Measurements from ENCODE around the gene PRDX3. TPM values are rescaled to one million over a fixed set of nuclear protein-coding genes. Genes with fewer than 3 reads are reported as not detected.

PRDX3 gene
- total RNA-seq, 1 experiment from 2014 or later: 167 TPM

GRCh38 chr10:119165171-119166117 lies 13.2 kb downstream of the PRDX3 start, which contains the start of gene SFXN4 (continued):
- peak; percentile 21; the same call in 1 of the 2 replicates for TF ChIP-seq TEAD4 (CRISPR knock-in tag; IDR thresholded peaks at IDR 0.05)
- peak; percentile 65; the same call in 1 of the 2 replicates for TF ChIP-seq E2F4 (CRISPR knock-in tag; IDR thresholded peaks at IDR 0.05; ENCODE audit: borderline replicate concordance, low read depth)
- TF ChIP-seq FOXP1 (CRISPR knock-in tag; IDR thresholded peaks at IDR 0.05; ENCODE audit: borderline replicate concordance): peak; percentile 86
- peak; percentile 79 for TF ChIP-seq USF1 (CRISPR knock-in tag; IDR thresholded peaks at IDR 0.05)
- TF ChIP-seq CBFB (CRISPR knock-in tag; IDR thresholded peaks at IDR 0.05; ENCODE audit: low read depth): no peak
- TF ChIP-seq, protein P1, sequence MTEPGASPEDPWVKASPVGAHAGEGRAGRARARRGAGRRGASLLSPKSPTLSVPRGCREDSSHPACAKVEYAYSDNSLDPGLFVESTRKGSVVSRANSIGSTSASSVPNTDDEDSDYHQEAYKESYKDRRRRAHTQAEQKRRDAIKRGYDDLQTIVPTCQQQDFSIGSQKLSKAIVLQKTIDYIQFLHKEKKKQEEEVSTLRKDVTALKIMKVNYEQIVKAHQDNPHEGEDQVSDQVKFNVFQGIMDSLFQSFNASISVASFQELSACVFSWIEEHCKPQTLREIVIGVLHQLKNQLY (CRISPR knock-in tag; IDR thresholded peaks at IDR 0.05): no peak
- TF ChIP-seq RELA (CRISPR knock-in tag; IDR thresholded peaks at IDR 0.05; ENCODE audit: borderline replicate concordance): no peak
- peak; percentile 80 for TF ChIP-seq SP1 (CRISPR knock-in tag; conservative IDR thresholded peaks at IDR 0.05)
- TF ChIP-seq, protein P2, sequence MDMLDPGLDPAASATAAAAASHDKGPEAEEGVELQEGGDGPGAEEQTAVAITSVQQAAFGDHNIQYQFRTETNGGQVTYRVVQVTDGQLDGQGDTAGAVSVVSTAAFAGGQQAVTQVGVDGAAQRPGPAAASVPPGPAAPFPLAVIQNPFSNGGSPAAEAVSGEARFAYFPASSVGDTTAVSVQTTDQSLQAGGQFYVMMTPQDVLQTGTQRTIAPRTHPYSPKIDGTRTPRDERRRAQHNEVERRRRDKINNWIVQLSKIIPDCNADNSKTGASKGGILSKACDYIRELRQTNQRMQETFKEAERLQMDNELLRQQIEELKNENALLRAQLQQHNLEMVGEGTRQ (CRISPR knock-in tag; IDR thresholded peaks at IDR 0.05): peak; percentile 82
- no peak for TF ChIP-seq ERG (CRISPR knock-in tag; IDR thresholded peaks at IDR 0.05)
- TF ChIP-seq FOXK1 (CRISPR knock-in tag; IDR thresholded peaks at IDR 0.05): peak; percentile 24; the same call in 1 of the 2 replicates
- 0 out of 2 replicates have a peak, but pooled peaks have one; percentile 25 for TF ChIP-seq ZNF263 (CRISPR knock-in tag; IDR thresholded peaks at IDR 0.05; ENCODE audit: low read depth)
- TF ChIP-seq E2F5 (CRISPR knock-in tag; IDR thresholded peaks at IDR 0.05): peak; percentile 27; the same call in 1 of the 2 replicates

- Mint-ChIP-seq H3K27ac (no peak overlapping the region), H3K36me3 (peaks cover 15% of the 10 kb centered on the region), H3K9me3 (no peaks in the 10 kb centered on the region), H3K4me1 (peaks cover 19% of the 10 kb centered on the region), H3K27me3 (ENCODE audit: low read depth) (no peaks in the 10 kb centered on the region), H3K4me3 (no peak overlapping the region)
- POLR2A ChIA-PET: no interaction called here
- ATAC-seq (no peak), DNase-seq (ENCODE audit: low spot score) (no peak)
- CTCF ChIA-PET: no interaction called here
- TF ChIP-seq ZNF121 (CRISPR knock-in tag; IDR thresholded peaks at IDR 0.05) (peak; percentile 25; the same call in 1 of the 2 replicates), NR3C1 (CRISPR knock-in tag; conservative IDR thresholded peaks at IDR 0.05; ENCODE audit: low read depth) (no peak)
Measured at GRCh38 chr10:119162452-119163092, 16.0 kb downstream of the PRDX3 start.
